Measurements from ENCODE around the gene TMEM272. TPM values are rescaled to one million over a fixed set of nuclear protein-coding genes. Genes with fewer than 3 reads are reported as not detected.

TMEM272 gene
- total and polyA plus RNA-seq, 2 donors (not counting 1 experiment from before 2014, with no cell fraction given) = not detected

DNA sequence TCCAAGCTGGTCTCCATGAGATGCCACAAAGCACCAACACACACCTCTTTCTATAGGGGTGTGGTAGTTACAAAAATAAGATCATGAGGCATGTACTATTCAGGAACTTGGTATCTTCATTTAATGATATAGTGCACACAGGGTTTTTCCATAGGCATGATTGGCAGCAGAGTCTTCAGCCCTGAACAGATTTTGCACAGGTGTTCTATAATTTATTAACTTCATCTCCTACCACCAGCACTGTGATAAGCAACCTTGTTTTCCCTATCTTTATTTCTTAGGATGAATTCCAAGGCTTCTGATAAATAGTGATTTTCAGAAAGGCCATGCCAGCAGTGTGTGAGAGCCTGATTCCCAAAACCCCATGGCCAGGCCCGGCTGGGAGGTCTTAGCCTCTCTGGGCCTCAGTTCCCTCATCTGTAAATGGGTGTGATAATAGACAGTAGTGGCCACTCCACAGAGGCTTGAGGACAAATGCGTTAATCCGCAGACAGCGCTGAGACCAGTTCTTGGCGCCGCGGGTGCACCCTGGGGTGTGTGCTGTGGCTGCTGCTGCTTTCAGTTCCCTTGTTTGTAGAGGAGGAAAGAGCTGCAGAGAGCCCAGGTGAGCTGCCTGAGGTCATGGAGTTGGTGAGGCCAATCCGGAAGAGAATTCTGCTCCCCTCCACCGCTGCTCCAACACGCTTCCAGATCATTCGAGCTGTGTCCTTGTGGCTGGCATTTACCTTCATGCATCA is 74.1 kb downstream of the TMEM272 start:
- 91% methylated on average over 9 of the region's 11 CpGs for WGBS (ENCODE audit: insufficient coverage)
- TF ChIP-seq, protein P1, sequence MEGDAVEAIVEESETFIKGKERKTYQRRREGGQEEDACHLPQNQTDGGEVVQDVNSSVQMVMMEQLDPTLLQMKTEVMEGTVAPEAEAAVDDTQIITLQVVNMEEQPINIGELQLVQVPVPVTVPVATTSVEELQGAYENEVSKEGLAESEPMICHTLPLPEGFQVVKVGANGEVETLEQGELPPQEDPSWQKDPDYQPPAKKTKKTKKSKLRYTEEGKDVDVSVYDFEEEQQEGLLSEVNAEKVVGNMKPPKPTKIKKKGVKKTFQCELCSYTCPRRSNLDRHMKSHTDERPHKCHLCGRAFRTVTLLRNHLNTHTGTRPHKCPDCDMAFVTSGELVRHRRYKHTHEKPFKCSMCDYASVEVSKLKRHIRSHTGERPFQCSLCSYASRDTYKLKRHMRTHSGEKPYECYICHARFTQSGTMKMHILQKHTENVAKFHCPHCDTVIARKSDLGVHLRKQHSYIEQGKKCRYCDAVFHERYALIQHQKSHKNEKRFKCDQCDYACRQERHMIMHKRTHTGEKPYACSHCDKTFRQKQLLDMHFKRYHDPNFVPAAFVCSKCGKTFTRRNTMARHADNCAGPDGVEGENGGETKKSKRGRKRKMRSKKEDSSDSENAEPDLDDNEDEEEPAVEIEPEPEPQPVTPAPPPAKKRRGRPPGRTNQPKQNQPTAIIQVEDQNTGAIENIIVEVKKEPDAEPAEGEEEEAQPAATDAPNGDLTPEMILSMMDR (IDR thresholded peaks at IDR 0.05) = no peak
- H3K27me3 ChIP-seq (replicated peaks in 1 of 4; ENCODE audit: control extremely low read depth in 1 of 4, control insufficient read depth in 3 of 4, insufficient read depth in 4 of 4, low read length in 3 of 4) = no peaks in the 10 kb centered on the region
- H3K4me1 ChIP-seq (ENCODE audit: control insufficient read depth in 2 of 2, insufficient read depth in 2 of 2, low read length in 2 of 2) = peaks cover 0 to 9% of the 10 kb centered on the region in 2 donors
- Mint-ChIP-seq H3K9me3 (ENCODE audit: insufficient read depth) (no peaks in the 10 kb centered on the region), H3K27ac (peak overlapping the region; percentile 6), H3K27me3 (no peaks in the 10 kb centered on the region), H3K4me1 (peaks cover 8% of the 10 kb centered on the region), H3K4me3 (no peak overlapping the region)
- H4K20me1 ChIP-seq (ENCODE audit: control insufficient read depth, insufficient read depth, low read length, poor library complexity, severe bottlenecking) = no peaks in the 10 kb centered on the region
- H3K9ac ChIP-seq (ENCODE audit: low read length) = no peak overlapping the region
- H3K27ac ChIP-seq (ENCODE audit: low read length in 2 of 2) = no peak overlapping the region
- ChIA-PET CTCF (interaction anchor here (1.0 kb wide), 1 partner anchor 24 kb away, joined by 3 read pairs; no protein-coding TSS in a partner anchor), POLR2A (interaction anchor here (1.3 kb wide), 1 partner anchor 186 kb away, joined by 3 read pairs; the partner anchor contains the start of gene WDFY2)
- DNase-seq (no peak), ATAC-seq (ENCODE audit: low read depth) (peak; percentile 53)
- H3K4me2 ChIP-seq (replicated peaks; ENCODE audit: low read depth, low read length, poor library complexity, severe bottlenecking) = no peak overlapping the region
- no peak overlapping the region for H3K4me3 ChIP-seq (ENCODE audit: control extremely low read depth in 1 of 5, extremely low read depth in 1 of 5, insufficient read depth in 1 of 5, low read depth in 2 of 5, low read length in 4 of 5)
- peaks cover 0 to 6% of the 10 kb centered on the region in 2 experiments for H3K36me3 ChIP-seq (replicated peaks in 1 of 2; ENCODE audit: control extremely low read depth in 1 of 2, control insufficient read depth in 1 of 2, extremely low read depth in 1 of 2, insufficient read depth in 2 of 2, low read length in 1 of 2)
- peaks cover 0 to 4% (median 0%) of the 10 kb centered on the region in 3 donors for H3K9me3 ChIP-seq (ENCODE audit: control extremely low read depth in 1 of 3, control insufficient read depth in 2 of 3, insufficient read depth in 1 of 3, low read length in 2 of 3)
- no peak overlapping the region for H2AFZ ChIP-seq (ENCODE audit: insufficient read depth, low read depth, low read length, poor library complexity, severe bottlenecking)
- no peaks in the 10 kb centered on the region for H3K79me2 ChIP-seq (ENCODE audit: control insufficient read depth, insufficient read depth, low read length)
- intact Hi-C loops (cut with micrococcal nuclease) = no loop called here

DNA sequence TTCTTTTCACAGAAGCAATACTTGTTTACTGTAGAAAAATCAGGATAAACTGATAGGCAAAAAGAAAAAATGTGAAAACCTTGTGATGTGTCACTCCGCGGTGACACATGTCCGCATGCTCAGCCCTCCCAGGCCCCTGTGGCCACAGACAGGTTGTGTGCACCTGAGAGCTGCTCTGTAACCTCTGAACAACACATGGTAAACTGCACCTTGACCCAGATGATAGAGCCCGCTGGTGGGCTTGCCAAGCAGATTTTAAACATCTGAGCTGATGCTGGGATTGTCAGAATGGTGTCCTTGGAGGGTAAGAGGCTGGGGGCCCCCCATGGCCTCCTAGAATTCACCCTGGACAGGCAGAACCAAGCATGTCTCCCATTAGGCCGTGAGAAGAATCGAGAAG is 74.8 kb downstream of the TMEM272 start:
- CTCF ChIA-PET = no interaction called here
- WGBS (ENCODE audit: insufficient coverage) = 100% methylated on average over 5 of the region's 6 CpGs
- Mint-ChIP-seq H3K9me3 (ENCODE audit: insufficient read depth) (no peaks in the 10 kb centered on the region), H3K27ac (no peak overlapping the region), H3K27me3 (no peaks in the 10 kb centered on the region), H3K4me3 (no peak overlapping the region), H3K4me1 (peaks cover 13% of the 10 kb centered on the region)
- Histone ChIP-seq H3K79me2 (ENCODE audit: control insufficient read depth, insufficient read depth, low read length) (no peaks in the 10 kb centered on the region), H3K9me3 (ENCODE audit: control extremely low read depth in 1 of 3, control insufficient read depth in 2 of 3, insufficient read depth in 1 of 3, low read length in 2 of 3) (peaks cover 0 to 4% (median 0%) of the 10 kb centered on the region in 3 donors), H3K4me1 (ENCODE audit: control insufficient read depth in 2 of 2, insufficient read depth in 2 of 2, low read length in 2 of 2) (peaks cover 0 to 9% of the 10 kb centered on the region in 2 donors), H3K27me3 (replicated peaks in 1 of 4; ENCODE audit: control extremely low read depth in 1 of 4, control insufficient read depth in 3 of 4, insufficient read depth in 4 of 4, low read length in 3 of 4) (no peaks in the 10 kb centered on the region), H3K4me2 (replicated peaks; ENCODE audit: low read depth, low read length, poor library complexity, severe bottlenecking) (no peak overlapping the region), H3K27ac (ENCODE audit: low read length in 2 of 2) (no peak overlapping the region), H4K20me1 (ENCODE audit: control insufficient read depth, insufficient read depth, low read length, poor library complexity, severe bottlenecking) (no peaks in the 10 kb centered on the region), H3K9ac (ENCODE audit: low read length) (no peak overlapping the region), H3K36me3 (replicated peaks in 1 of 2; ENCODE audit: control extremely low read depth in 1 of 2, control insufficient read depth in 1 of 2, extremely low read depth in 1 of 2, insufficient read depth in 2 of 2, low read length in 1 of 2) (peaks cover 0 to 10% of the 10 kb centered on the region in 2 experiments), H2AFZ (ENCODE audit: insufficient read depth, low read depth, low read length, poor library complexity, severe bottlenecking) (no peak overlapping the region), H3K4me3 (ENCODE audit: control extremely low read depth in 1 of 5, extremely low read depth in 1 of 5, insufficient read depth in 1 of 5, low read depth in 2 of 5, low read length in 4 of 5) (no peak overlapping the region)
- POLR2A ChIA-PET = no interaction called here
- no peak for TF ChIP-seq EZH2 (IDR thresholded peaks at IDR 0.05; ENCODE audit: borderline replicate concordance, insufficient read depth, low read depth, low read length, poor library complexity, severe bottlenecking)
- TF ChIP-seq, protein P1 (IDR thresholded peaks at IDR 0.05) = no peak
- ATAC-seq (ENCODE audit: low read depth) (no peak), DNase-seq (no peak)
- intact Hi-C loops (cut with micrococcal nuclease) = no loop called here
